Neural cell (in vitro differentiated cells): ENCODE data around the gene SLC36A1. TPM values are rescaled to one million over a fixed set of nuclear protein-coding genes. Genes with fewer than 3 reads are reported as not detected.

Source experiments
- H2AFZ ChIP-seq: fragments of 200-600, 300-800 bp; sonication (generic), shearing (Covaris generic); 2 replicates; pipeline ENCODE4 v1.6.0; 2014; ENCODE audit warnings: low read depth, mild to moderate bottlenecking, antibody characterized with exemption, low read length, moderate library complexity
- H3F3A ChIP-seq: fragments of 200-600 bp; shearing (Covaris generic); 2 replicates; pipeline ENCODE4 v1.6.1; 2016; ENCODE audit warnings: mild to moderate bottlenecking, moderate library complexity, mixed read lengths, antibody characterized with exemption, low read length; ENCODE audit not compliant: insufficient read depth, poor library complexity, severe bottlenecking
- H3K27ac ChIP-seq: fragments of 200-600, 300-800 bp; sonication (generic), shearing (Covaris generic); 2 replicates; pipeline ENCODE4 v1.5.1; 2014; ENCODE audit warnings: mild to moderate bottlenecking, low read length, moderate library complexity
- H3K27me3 ChIP-seq: fragments of 300-800, 200-600 bp; sonication (generic), shearing (Covaris generic); 2 replicates; pipeline ENCODE4 v1.6.0; 2014; ENCODE audit warnings: mild to moderate bottlenecking, low read depth, low read length, moderate library complexity; ENCODE audit not compliant: insufficient read depth
- H3K36me3 ChIP-seq: fragments of 300-800, 200-600 bp; sonication (generic), shearing (Covaris generic); 2 replicates; pipeline ENCODE4 v1.5.1; 2014; ENCODE audit warnings: mild to moderate bottlenecking, antibody characterized with exemption, low read length, moderate library complexity; ENCODE audit not compliant: insufficient read depth
- H3K4me2 ChIP-seq: fragments of 300-800, 200-600 bp; sonication (generic), shearing (Covaris generic); 2 replicates; pipeline ENCODE4 v1.6.0; 2014; ENCODE audit warnings: mild to moderate bottlenecking, low read length
- H3K4me3 ChIP-seq: fragments of 300-800, 200-600 bp; sonication (generic), shearing (Covaris generic); 2 replicates; pipeline ENCODE4 v1.5.1; 2014; ENCODE audit warnings: mild to moderate bottlenecking, low read length, moderate library complexity
- H3K79me2 ChIP-seq: fragments of 200-600 bp; shearing (Covaris generic); replicated peaks from 2 replicates; pipeline ENCODE4 v1.6.0; 2014; ENCODE audit warnings: mild to moderate bottlenecking, low read length, moderate library complexity; ENCODE audit not compliant: insufficient read depth
- H3K9ac ChIP-seq: fragments of 300-800, 200-600 bp; sonication (generic), shearing (Covaris generic); 2 replicates; pipeline ENCODE4 v1.6.1; 2016; ENCODE audit warnings: mild to moderate bottlenecking, low read length, mixed read lengths
- H3K9me2 ChIP-seq: fragments of 200-600 bp; shearing (Covaris generic); 2 replicates; pipeline ENCODE4 v1.6.1; 2016; ENCODE audit warnings: mild to moderate bottlenecking, low read length, mixed read lengths; ENCODE audit not compliant: insufficient read depth
- H3K9me3 ChIP-seq: fragments of 200-600, 300-800 bp; sonication (generic), shearing (Covaris generic); 2 replicates; pipeline ENCODE4 v1.6.1; 2016; ENCODE audit warnings: mild to moderate bottlenecking, mixed run types, low read length, moderate library complexity, mixed read lengths
- H4K20me1 ChIP-seq: fragments of 200-600 bp; shearing (Covaris generic); 2 replicates; pipeline ENCODE4 v1.6.1; 2016; ENCODE audit warnings: mild to moderate bottlenecking, mixed run types; ENCODE audit not compliant: insufficient read depth
- EP300 ChIP-seq: fragments of 450-650 bp; conservative IDR thresholded peaks from 2 replicates; pipeline ENCODE4 v1.6.1; 2014; ENCODE audit warnings: antibody characterized with exemption, mild to moderate bottlenecking, moderate library complexity; ENCODE audit not compliant: poor library complexity, severe bottlenecking
- EZH2 ChIP-seq: fragments of 200-600, 300-800 bp; shearing (Covaris generic), sonication (generic); IDR thresholded peaks from 2 replicates; pipeline ENCODE4 v1.6.1; 2014; ENCODE audit warnings: antibody characterized with exemption, low read length, borderline replicate concordance, mild to moderate bottlenecking; ENCODE audit not compliant: insufficient read depth, poor library complexity, severe bottlenecking
- MXI1 ChIP-seq: fragments of 450-650 bp; conservative IDR thresholded peaks from 2 replicates; pipeline ENCODE4 v1.6.1; 2014; ENCODE audit warnings: antibody characterized with exemption, mild to moderate bottlenecking; ENCODE audit not compliant: poor library complexity, severe bottlenecking
- POLR2AphosphoS5 ChIP-seq: IDR thresholded peaks from 2 replicates; pipeline ENCODE4 v1.6.1; 2012
- RAD21 ChIP-seq: fragments of 450-650 bp; conservative IDR thresholded peaks from 2 replicates; pipeline ENCODE4 v1.6.1; 2014; ENCODE audit warnings: antibody characterized with exemption, mild to moderate bottlenecking, moderate library complexity
- SMC3 ChIP-seq: fragments of 450-650 bp; conservative IDR thresholded peaks from 2 replicates; pipeline ENCODE4 v1.6.1; 2014; ENCODE audit warnings: antibody characterized with exemption, mild to moderate bottlenecking, moderate library complexity; ENCODE audit not compliant: poor library complexity
- TAF1 ChIP-seq: IDR thresholded peaks from 2 replicates; pipeline ENCODE4 v1.6.1; 2012; ENCODE audit warnings: low read depth
- polyA plus RNA-seq: library from polyadenylated mRNA; depleted of rRNA; stranded (reverse); fragments of >200 nt; gene quantifications from 2 replicates; pipeline ENCODE4 v1.2.3, GENCODE V29; 2014
- TF ChIP-seq, protein P1 (sequence below): fragments of 450-650 bp; IDR thresholded peaks from 2 replicates; pipeline ENCODE4 v1.5.1; 2014; ENCODE audit warnings: antibody characterized with exemption, mild to moderate bottlenecking, moderate library complexity; ENCODE audit not compliant: poor library complexity, severe bottlenecking
- TF ChIP-seq, protein P2 (sequence below): IDR thresholded peaks from 2 replicates; pipeline ENCODE4 v1.6.1; 2012; ENCODE audit warnings: borderline replicate concordance

Gene SLC36A1
- polyA plus RNA-seq, 1 donor from 2014 or later: 5.3 TPM

- Histone ChIP-seq H3K4me2 (no peak overlapping the region), H3K9me2 (no peaks in the 10 kb centered on the region), H4K20me1 (no peaks in the 10 kb centered on the region), H3K4me3 (no peak overlapping the region), H3K27ac (no peak overlapping the region), H3K9ac (no peak overlapping the region), H3K9me3 (no peaks in the 10 kb centered on the region), H3K36me3 (no peaks in the 10 kb centered on the region), H3K27me3 (no peaks in the 10 kb centered on the region), H3F3A (no peaks in the 10 kb centered on the region), H3K79me2 (no peaks in the 10 kb centered on the region), H2AFZ (no peak overlapping the region)
- TF ChIP-seq POLR2AphosphoS5 (no peak), RAD21 (no peak), EP300 (no peak), TAF1 (no peak), EZH2 (no peak), MXI1 (no peak), SMC3 (no peak)
- TF ChIP-seq, protein P1, sequence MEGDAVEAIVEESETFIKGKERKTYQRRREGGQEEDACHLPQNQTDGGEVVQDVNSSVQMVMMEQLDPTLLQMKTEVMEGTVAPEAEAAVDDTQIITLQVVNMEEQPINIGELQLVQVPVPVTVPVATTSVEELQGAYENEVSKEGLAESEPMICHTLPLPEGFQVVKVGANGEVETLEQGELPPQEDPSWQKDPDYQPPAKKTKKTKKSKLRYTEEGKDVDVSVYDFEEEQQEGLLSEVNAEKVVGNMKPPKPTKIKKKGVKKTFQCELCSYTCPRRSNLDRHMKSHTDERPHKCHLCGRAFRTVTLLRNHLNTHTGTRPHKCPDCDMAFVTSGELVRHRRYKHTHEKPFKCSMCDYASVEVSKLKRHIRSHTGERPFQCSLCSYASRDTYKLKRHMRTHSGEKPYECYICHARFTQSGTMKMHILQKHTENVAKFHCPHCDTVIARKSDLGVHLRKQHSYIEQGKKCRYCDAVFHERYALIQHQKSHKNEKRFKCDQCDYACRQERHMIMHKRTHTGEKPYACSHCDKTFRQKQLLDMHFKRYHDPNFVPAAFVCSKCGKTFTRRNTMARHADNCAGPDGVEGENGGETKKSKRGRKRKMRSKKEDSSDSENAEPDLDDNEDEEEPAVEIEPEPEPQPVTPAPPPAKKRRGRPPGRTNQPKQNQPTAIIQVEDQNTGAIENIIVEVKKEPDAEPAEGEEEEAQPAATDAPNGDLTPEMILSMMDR: no peak
- TF ChIP-seq, protein P2, sequence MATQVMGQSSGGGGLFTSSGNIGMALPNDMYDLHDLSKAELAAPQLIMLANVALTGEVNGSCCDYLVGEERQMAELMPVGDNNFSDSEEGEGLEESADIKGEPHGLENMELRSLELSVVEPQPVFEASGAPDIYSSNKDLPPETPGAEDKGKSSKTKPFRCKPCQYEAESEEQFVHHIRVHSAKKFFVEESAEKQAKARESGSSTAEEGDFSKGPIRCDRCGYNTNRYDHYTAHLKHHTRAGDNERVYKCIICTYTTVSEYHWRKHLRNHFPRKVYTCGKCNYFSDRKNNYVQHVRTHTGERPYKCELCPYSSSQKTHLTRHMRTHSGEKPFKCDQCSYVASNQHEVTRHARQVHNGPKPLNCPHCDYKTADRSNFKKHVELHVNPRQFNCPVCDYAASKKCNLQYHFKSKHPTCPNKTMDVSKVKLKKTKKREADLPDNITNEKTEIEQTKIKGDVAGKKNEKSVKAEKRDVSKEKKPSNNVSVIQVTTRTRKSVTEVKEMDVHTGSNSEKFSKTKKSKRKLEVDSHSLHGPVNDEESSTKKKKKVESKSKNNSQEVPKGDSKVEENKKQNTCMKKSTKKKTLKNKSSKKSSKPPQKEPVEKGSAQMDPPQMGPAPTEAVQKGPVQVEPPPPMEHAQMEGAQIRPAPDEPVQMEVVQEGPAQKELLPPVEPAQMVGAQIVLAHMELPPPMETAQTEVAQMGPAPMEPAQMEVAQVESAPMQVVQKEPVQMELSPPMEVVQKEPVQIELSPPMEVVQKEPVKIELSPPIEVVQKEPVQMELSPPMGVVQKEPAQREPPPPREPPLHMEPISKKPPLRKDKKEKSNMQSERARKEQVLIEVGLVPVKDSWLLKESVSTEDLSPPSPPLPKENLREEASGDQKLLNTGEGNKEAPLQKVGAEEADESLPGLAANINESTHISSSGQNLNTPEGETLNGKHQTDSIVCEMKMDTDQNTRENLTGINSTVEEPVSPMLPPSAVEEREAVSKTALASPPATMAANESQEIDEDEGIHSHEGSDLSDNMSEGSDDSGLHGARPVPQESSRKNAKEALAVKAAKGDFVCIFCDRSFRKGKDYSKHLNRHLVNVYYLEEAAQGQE: no peak
Observed at GRCh38 chr5:151517122-151517920, 69.9 kb downstream of the SLC36A1 start.

DNA sequence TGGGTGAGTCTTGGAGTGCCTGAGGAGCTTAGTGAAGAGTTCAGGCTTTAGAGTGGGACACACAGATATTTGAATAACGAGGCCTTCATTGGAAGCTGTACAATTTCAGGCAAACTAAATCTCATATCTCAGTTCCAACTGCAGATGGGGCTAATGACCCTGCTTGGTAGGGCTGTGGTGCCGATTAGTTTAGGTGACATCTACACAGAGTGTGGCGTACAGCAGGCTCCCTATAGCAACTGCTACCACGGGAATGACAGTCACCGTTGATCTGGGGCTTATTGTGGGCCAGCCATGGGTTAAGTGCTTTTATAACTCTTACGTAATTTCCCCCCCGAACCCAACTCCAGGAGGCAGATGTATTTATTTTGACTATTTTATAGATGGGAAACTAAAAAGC is 72.9 kb downstream of the SLC36A1 start:
- H4K20me1 ChIP-seq: no peaks in the 10 kb centered on the region
- no peaks in the 10 kb centered on the region for H3K9me3 ChIP-seq
- H3K27me3 ChIP-seq: no peaks in the 10 kb centered on the region
- no peak for TF ChIP-seq RAD21
- TF ChIP-seq MXI1: no peak
- no peak for TF ChIP-seq POLR2AphosphoS5
- TF ChIP-seq, protein P1: no peak
- TF ChIP-seq, protein P2: no peak
- TF ChIP-seq EZH2: no peak
- no peak for TF ChIP-seq EP300
- TF ChIP-seq TAF1: no peak
- no peak for TF ChIP-seq SMC3
- no peak overlapping the region for H3K9ac ChIP-seq
- H3F3A ChIP-seq: no peaks in the 10 kb centered on the region
- no peaks in the 10 kb centered on the region for H3K79me2 ChIP-seq
- H3K4me3 ChIP-seq: no peak overlapping the region
- H3K36me3 ChIP-seq: no peaks in the 10 kb centered on the region
- no peak overlapping the region for H2AFZ ChIP-seq
- no peak overlapping the region for H3K27ac ChIP-seq
- H3K4me2 ChIP-seq: no peak overlapping the region
- H3K9me2 ChIP-seq: no peaks in the 10 kb centered on the region
